Cortex of kidney (tissue), 1 donor: Measurements from ENCODE around the gene KCNK4.

Experiments
- DNase-seq: peaks from one replicate; lab custom pipeline; 2025; lab: John Stamatoyannopoulos, UW

Gene KCNK4

DNA sequence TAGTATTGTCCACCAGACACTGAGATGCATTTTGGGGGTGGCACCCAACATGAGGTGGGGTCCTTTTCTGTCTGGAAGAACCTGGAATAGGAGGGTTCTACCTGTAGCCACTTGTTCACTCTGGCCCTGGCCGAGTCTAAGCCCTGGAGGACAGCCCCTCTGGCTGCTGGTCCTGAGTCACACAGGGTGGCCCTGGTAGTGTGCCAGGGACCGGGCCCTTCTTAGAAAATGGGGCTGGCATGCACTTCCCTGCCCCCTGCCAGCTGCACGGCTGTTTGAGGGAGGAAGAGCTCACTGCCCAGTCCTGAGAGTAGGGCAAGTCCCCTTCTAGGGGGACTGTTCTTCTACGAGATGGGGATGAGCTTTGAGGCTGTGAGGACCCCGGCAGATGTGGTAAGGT is 37.6 kb upstream of the KCNK4 start:
- no peak for DNase-seq

DNA sequence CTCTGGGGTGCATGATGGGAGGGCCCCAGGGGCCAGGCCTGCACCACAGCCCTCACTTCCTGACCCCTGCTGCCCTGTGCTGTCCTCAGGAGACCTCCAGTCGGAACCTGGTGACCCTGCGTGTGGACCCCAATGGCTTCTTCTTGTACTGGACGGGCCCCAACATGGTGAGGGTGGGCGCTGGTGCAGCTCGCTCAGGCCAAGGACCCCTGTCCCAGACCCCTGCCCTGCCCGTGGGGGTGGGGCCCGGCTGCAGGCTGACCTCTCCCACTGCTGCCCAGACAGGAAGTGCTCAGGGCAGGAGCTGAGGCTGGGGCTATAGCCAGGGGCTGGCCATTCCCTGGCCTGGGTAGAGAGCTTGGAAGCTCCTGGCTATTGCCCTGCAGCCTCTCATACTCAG is 36.8 kb upstream of the KCNK4 start:
- DNase-seq = no peak

DNA sequence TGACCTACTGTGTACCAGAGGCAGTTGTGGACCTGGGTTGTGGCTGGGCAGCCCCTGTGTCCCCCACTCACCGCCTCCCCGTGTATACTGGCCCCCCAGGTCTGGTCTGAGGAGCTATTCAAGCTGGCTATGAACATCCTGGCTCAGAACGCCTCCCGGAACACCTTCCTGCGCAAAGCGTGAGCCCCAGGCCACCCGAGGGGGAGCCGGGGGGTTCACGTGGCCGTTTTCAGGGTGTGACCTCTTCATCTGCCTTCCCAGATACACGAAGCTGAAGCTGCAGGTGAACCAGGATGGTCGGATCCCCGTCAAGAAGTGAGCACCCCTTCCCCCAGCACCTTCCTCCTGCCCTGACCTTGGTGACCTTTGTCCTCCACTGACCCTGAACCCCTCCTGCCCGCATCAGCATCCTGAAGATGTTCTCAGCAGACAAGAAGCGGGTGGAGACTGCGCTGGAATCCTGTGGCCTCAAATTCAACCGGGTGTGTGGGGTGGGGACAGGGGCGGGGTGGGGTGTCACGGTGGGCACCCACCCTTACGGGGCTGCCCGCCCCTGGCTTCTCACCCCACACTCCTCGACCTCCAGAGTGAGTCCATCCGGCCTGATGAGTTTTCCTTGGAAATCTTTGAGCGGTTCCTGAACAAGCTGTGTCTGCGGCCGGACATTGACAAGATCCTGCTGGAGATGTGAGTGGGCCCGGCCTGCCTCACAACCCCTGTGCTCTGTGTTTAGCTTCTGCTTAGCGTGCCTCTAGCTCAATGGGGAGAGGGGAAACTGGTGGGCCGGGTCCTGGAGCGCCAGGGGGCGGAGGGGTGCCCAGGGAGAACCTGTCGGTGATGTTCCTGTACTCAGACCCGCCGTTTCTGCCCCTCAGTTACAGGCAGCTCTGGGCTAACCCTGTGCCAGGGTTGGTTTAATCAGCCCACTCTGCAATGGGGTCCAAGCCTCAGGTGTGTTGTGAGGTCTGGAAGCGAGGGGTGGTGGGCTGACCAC is 35.7 kb upstream of the KCNK4 start:
- DNase-seq = no peak

DNA sequence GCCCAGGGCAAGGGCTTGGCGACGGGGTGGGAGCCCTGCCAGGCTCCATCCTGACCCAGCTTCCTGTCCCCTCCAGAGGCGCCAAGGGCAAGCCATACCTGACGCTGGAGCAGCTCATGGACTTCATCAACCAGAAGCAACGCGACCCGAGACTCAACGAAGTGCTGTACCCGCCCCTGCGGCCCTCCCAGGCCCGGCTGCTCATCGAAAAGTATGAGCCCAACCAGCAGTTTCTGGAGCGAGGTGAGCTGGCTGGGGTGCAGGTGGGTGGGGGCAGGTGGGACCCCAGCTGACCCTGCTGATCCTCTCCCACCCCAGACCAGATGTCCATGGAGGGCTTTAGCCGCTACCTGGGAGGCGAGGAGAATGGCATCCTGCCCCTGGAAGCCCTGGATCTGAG is 34.8 kb upstream of the KCNK4 start:
- no peak for DNase-seq

DNA sequence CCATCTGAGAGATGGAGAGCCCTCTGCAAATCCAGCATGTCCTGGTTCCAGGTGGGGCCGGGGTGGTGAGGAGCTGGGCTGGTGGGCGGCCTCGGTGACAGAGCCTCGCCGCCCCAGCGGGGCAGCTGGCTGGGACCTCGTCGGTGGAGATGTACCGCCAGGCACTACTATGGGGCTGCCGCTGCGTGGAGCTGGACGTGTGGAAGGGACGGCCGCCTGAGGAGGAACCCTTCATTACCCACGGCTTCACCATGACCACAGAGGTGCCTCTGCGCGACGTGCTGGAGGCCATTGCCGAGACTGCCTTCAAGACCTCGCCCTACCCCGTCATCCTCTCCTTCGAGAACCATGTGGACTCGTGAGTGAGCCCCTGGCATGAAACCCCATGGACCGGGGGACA is 32.7 kb upstream of the KCNK4 start:
- DNase-seq = no peak

DNA sequence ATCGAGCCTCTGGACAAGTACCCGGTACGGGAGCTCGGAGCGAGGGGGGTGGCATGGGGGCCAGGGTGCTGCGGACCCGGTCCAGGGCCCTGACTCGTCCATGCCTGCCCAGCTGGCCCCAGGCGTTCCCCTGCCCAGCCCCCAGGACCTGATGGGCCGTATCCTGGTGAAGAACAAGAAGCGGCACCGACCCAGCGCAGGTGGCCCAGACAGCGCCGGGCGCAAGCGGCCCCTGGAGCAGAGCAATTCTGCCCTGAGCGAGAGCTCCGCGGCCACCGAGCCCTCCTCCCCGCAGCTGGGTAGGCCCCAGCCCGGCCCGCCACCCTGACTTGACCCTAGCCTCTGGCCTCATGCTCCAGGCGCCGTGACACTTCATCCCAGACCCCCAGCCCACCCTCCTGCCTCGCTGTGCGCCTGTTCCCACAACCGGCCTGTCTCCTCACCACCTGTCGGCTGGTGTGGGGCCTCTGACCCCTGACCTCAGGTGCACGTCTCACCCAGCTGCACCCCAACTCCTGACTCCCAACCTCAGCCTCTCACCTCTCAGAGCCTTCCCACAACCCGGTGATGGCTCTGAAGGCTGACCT is 32.1 kb upstream of the KCNK4 start:
- DNase-seq = no peak

DNA sequence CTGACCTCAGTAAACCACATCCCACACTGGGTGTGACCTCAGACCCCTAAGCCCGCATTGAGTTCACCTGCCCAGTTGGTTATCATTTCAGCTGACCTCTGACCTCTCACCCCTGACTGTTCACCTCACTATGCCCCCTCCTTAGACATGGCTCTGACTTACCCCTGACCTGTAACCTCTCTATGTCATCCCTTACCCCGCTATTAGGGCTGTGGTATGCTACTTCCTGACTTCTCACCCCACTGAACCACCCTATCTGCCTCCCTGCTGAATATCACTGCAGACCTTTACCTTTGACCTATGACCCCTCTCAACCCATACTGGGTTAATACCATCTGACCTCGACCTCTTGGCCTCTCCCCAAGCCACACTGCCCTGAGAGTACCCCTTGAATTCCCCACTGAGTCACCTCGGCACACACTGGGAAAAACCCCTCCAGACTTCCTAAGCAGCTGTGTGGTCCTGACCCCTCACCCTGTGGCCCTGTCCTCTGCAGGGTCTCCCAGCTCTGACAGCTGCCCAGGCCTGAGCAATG is 31.5 kb upstream of the KCNK4 start:
- DNase-seq = no peak

DNA sequence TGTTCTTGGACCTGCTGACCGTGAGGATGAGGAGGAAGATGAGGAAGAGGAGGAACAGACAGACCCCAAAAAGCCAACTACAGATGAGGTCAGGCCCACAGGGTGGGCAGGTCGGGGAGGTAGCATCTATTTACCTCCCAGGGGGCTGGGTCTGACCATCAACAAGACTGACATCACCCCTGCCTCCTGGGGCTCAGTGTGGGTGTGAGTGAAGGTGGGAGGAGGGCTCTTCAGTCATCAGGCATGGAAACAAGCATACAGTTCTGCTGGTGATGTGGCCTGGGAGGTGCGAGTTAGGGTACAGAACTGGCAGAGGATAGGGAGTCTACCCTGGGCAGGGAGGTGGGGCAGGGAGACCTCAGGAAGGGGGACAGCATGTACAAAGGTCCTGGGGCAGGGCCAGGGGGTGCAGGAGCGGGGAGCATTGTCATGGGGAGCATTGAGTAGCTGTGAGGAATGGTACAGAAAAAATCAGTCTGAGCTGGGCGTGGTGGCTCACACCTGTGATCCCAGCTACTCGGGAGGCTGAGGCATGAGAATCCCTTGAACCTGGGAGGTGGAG is 30.9 kb upstream of the KCNK4 start:
- DNase-seq = no peak

DNA sequence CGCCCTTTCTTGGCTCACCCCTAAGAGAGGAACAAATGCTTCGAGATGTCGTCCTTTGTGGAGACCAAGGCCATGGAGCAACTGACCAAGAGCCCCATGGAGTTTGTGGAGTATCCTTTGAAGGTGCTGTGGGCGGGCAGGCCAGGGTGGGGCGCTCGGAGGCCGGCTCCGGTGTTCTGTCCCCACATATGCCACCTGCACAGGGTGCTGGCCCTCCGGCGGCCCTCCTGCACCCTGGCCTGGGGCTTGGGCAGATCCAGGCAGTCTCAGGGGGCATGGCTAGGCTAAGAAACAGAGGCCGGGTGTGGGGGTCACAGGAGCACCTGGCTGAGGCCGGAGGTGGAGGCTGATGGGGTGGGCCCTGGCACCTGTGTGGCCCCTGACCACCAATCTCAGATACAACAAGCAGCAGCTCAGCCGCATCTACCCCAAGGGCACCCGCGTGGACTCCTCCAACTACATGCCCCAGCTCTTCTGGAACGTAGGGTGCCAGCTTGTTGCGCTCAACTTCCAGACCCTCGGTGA is 29.5 kb upstream of the KCNK4 start:
- DNase-seq = no peak

DNA sequence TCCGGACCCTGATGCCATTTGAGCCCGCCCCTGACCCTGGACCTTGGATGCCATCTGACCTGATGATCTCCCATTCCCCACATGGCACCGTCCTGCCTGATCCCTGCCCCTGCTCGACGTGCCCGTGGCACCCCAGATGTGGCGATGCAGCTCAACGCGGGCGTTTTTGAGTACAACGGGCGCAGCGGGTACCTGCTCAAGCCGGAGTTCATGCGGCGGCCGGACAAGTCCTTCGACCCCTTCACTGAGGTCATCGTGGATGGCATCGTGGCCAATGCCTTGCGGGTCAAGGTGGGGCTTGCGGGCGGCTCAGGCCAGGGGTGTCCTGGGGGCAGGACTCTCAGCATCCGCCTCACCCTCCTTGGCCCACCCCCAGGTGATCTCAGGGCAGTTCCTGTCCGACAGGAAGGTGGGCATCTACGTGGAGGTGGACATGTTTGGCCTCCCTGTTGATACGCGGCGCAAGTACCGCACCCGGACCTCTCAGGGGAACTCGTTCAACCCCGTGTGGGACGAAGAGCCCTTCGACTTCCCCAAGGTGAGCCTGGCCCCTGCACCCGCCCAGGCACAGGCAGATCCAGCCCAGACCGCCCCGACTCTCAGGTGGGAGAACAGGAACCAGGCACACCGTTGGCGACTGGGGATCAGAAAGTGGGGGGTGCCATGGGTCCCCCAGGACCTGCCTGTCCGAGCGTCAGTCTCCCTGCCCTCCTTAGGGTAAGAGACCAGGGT is 28.7 kb upstream of the KCNK4 start:
- no peak for DNase-seq

DNA sequence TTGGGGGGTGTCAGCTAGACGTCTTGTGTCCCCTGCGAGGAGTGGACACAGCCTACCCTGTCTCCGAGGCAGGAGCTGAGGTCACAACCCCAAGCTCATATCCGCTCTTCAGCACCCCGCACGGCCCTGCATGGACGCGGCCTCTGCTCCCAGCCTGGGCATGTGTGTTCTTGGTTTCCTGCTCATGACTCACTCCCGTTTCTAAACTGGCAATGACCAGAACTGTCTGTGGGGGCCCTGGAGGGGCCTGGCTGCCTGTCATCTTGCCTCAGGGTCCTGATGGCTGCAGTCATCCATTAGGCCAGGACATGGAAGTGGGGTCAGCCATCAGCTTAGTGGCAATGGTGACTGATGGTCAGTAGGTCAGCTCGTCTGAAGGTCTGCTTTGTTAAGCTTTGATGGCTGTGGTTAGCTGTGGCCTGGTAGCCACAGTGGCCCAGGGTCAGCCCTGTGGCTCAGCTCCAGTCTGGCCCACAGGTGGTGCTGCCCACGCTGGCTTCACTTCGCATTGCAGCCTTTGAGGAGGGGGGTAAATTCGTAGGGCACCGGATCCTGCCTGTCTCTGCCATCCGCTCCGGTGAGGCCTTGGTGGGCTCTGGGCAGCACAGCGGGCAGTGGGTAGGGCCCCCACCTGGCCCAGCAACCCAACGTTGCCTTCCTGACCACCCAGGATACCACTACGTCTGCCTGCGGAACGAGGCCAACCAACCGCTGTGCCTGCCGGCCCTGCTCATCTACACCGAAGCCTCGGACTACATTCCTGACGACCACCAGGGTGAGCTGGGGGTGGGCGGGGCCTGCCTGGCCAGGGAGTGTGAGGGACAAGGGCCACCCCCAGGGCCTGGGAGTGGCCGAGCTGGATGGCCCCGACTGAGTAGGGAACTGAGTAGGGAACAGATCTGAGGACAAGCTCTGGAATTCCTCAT is 27.8 kb upstream of the KCNK4 start:
- no peak for DNase-seq

DNA sequence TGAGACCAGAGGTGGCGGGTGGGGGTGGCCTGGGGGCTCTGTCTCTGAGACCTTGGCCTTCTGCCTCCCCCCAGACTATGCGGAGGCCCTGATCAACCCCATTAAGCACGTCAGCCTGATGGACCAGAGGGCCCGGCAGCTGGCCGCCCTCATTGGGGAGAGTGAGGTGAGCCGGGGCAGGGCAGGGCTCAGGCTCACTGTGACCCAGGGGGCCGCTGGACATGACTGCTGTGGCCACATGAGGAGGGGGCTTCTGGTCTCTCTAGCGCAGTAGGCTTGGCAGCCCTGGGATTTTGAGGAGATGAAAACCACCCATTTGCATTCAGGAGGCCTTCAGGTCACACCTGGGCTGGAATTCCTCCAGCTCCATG is 27.2 kb upstream of the KCNK4 start:
- no peak for DNase-seq

DNA sequence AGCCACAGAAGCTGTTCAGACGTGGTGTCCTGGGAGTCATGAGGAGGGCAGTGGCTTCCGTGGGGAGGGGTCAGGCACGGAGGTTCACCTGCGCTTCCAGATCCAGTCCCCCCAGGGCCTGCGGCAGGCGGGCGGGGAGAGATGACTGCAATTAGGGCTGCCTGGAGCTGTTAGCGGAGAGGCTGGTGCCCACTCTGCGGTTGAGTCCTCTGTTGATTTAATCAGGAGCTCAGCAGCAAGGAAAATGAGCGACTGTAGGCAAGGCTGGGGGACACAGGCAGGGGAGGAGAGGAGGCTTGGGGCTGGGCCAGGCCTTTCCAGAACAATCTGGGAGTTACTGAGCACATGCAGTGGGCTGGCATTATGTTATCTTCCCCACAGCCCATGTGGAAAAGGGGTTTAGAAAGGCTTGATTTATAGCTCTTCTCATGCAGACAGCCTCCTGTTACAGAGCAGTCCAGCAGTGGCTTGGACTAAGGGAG is 26.7 kb upstream of the KCNK4 start:
- DNase-seq = no peak

DNA sequence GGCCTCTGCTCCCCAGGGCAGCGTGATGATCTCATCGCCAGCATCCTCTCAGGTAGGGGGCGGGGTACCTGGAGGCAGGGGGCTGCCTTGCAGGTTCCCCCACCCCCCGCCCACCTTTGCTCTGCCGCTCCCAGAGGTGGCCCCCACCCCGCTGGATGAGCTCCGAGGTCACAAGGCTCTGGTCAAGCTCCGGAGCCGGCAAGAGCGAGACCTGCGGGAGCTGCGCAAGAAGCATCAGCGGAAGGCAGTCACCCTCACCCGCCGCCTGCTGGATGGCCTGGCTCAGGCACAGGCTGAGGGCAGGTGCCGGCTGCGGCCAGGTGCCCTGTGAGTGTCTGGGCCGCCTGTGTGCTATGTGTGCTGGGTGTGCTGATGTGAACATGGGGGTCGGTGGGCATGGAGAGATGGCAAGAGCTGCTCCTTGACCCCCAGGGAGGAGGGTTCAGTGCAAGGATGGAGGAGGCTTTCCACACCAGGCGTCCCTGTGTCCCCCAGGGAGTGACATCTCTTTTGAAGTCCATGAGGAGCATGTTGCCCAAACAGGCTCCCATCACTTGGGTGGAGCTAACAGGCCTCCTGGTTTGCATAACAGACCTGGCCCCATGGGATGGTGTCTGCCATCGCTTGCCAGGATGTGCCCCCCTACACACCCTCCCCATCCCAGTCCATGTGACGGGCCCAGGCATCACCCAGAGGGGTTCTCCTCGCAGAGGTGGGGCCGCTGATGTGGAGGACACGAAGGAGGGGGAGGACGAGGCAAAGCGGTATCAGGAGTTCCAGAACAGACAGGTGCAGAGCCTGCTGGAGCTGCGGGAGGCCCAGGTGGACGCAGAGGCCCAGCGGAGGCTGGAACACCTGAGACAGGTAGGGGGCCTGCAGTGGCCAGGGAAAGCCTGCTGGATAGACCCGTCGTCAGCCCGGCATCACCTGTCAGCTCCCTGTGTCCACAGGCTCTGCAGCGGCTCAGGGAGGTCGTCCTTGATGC is 25.6 kb upstream of the KCNK4 start:
- no peak for DNase-seq

DNA sequence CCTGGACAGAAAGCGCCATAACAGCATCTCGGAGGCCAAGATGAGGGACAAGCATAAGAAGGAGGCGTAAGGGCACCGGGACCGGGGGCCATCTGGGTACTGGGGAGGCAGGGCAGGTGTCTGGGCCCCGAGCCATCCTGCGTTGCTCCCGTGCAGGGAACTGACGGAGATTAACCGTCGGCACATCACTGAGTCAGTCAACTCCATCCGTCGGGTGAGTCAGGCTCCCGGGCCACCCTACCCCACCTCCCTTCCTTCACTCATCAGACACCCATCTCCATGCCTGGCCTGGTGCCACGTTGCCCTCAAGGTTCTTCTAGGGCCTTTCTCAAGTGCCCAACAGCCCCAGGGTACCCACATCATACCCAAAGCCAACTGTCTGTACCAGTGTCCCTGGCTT is 24.8 kb upstream of the KCNK4 start:
- DNase-seq = no peak

DNA sequence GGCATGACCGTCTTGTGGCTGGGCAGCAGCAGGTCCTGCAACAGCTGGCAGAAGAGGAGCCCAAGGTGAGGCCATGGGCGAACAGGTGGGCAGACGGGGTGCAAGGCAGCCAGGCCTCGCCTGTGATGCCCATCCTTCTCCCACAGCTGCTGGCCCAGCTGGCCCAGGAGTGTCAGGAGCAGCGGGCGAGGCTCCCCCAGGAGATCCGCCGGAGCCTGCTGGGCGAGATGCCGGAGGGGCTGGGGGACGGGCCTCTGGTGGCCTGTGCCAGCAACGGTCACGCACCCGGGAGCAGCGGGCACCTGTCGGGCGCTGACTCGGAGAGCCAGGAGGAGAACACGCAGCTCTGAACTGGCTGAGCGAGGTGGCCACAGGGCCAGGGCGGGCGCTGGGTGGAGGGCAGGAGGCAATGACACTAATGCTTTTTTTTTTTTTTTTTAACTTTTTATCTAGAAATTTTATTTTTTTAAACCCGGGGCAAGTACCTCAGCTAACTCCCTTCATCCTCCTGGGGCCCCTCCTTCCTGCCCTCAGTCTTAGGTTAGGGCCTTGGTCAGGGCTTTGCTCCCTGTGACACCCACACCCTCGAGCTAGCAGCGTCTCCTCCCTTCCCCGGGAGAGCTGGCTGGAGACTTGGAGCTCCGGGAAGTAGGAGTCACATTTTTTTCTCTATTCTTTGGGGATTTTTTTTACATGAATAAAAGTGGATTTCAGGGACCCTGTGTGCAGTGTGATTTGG is 23.7 kb upstream of the KCNK4 start:
- no peak for DNase-seq

DNA sequence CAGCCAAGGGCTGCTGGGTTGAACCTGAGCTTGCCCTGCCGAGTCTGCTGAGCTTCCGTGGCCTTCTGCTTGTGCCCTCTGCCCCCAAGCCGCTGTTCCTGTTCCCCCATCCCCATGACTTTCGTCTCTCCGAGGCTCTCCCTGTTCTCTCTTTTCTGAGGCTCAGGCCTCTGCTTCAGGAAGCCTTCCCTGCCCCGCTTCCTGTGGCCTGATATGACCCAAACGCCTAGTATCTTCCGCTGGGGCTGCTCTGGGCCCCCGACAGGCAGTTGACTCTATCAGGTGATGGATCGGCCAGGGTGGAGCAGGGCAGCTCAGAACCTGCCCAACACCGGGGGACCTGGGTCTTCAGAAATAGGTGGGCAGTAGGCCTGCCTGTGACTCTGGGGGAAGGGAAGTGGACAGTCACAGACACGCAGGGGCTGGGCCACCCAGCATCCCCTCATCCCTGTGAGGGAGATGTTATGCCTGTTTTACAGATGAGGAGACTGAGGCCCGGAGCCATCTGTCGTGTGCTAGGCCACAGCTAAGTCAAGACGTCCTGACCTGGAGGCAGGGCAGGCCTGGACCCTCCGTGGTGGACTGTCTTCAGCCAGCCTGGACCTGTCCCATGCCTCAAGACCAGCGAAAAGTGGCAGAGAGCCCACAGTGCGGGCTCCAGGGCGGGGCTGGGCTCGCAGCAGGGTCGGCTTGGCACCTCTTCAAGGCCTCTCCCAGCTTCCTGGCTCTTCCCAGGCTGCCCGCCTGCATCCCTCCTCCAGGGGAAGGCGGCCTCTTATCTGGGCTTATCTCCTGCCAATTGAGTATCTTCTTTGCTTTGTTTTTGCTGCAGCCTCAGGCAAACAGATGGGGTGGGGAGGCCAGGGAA is 22.8 kb upstream of the KCNK4 start:
- no peak for DNase-seq
